HCT116 (cell line): ENCODE measurements around the gene EPHA1. TPM values are rescaled to one million over a fixed set of nuclear protein-coding genes. Genes with fewer than 3 reads are reported as not detected.

ENCODE experiments used
- ATAC-seq: fragments of 200-7000 bp; cut with Tn5 transposase; 2 replicates; pipeline ENCODE4 v1.9.1; 2020; ENCODE audit warnings: mild to moderate bottlenecking, moderate library complexity
- BruUV-seq: library from RNA; stranded (reverse); fragments of 400-500 nt; replicated peaks from 2 replicates; lab custom pipeline; 2021; lab: Mats Ljungman, UMichigan
- CTCF ChIA-PET: fragments of 300-600 bp; sonication (Branson Sonifier 250); formaldehyde crosslinking; loops from one replicate; lab custom pipeline; 2021; ENCODE audit warnings: antibody characterized with exemption; lab: Charles Lee
- POLR2A ChIA-PET: fragments of 300-600, 350-600 bp; sonication (Branson Sonifier 250); formaldehyde crosslinking; loops from one replicate; lab custom pipeline; 2021; ENCODE audit warnings: antibody characterized with exemption; lab: Charles Lee
- RAD21 ChIA-PET, 2 experiments: fragments of 300-600 bp; sonication (Branson Sonifier 250); formaldehyde crosslinking; loops; one replicate each; lab custom pipeline; 2023; ENCODE audit warnings: low total read pairs in 2 of 2; ENCODE audit not compliant: uncharacterized antibody in 2 of 2, unreplicated experiment in 2 of 2, low non-redundant PET in 1 of 2; lab: Charles Lee
- DNase-seq: peaks from one replicate; pipeline ENCODE4 v3.0.0-alpha.2; 2010; ENCODE audit warnings: low read depth, low spot score
- H2AFZ ChIP-seq: fragments of 200-600 bp; shearing (Covaris generic), sonication (generic); 2 replicates; pipeline ENCODE4 v1.6.1; 2017; ENCODE audit warnings: low read depth, mixed run types, mixed read lengths, antibody characterized with exemption, low read length; ENCODE audit not compliant: poor library complexity, severe bottlenecking
- H3K27ac ChIP-seq: 2 replicates; pipeline ENCODE4 v1.5.1; 2012; ENCODE audit warnings: low read depth, low read length
- H3K27me3 ChIP-seq: fragments of 200-600 bp; sonication (generic); 2 replicates; pipeline ENCODE4 v1.6.1; 2016; ENCODE audit warnings: mixed run types, low read length, mixed read lengths; ENCODE audit not compliant: insufficient read depth
- H3K36me3 ChIP-seq, 2 experiments: fragments of 200-500 bp in 1 of 2; fragments of 200-600 bp in 1 of 2; sonication (Bioruptor generic) in 1 of 2; sonication (generic) in 1 of 2; 2 replicates each; pipeline versions ENCODE4 v1.5.1 to v1.6.1; 2014 to 2016; ENCODE audit warnings: low read length in 2 of 2, inconsistent platforms in 1 of 2, mixed read lengths in 1 of 2, mixed run types in 1 of 2; ENCODE audit not compliant: insufficient read depth in 2 of 2, control insufficient read depth in 1 of 2
- H3K4me1 ChIP-seq, 2 experiments: fragments of 200-600 bp in 1 of 2; sonication (generic) in 1 of 2; 2 replicates each; pipeline versions ENCODE4 v1.5.1 to v1.6.1; 2012 to 2017; ENCODE audit warnings: low read length in 2 of 2, inconsistent platforms in 1 of 2, mild to moderate bottlenecking in 1 of 2, mixed read lengths in 1 of 2, mixed run types in 1 of 2, moderate library complexity in 1 of 2; ENCODE audit not compliant: insufficient read depth in 2 of 2, control insufficient read depth in 1 of 2
- H3K4me2 ChIP-seq: fragments of 200-600 bp; sonication (generic); 2 replicates; pipeline ENCODE4 v1.6.1; 2017; ENCODE audit warnings: mixed run types, low read length, mixed read lengths
- H3K4me3 ChIP-seq, 2 experiments: fragments of 200-600 bp in 1 of 2; sonication (generic) in 1 of 2; replicated peaks in 1 of 2; 2 replicates each; pipeline ENCODE4 v1.5.1; 2011 to 2016; ENCODE audit warnings: low read length in 2 of 2, control low read depth in 1 of 2, low read depth in 1 of 2, mild to moderate bottlenecking in 1 of 2, mixed read lengths in 1 of 2, mixed run types in 1 of 2
- H3K79me2 ChIP-seq: fragments of 200-600 bp; sonication (generic); 2 replicates; pipeline ENCODE4 v1.6.1; 2017; ENCODE audit warnings: mild to moderate bottlenecking, mixed run types, low read length, moderate library complexity, mixed read lengths; ENCODE audit not compliant: insufficient read depth
- H3K9ac ChIP-seq: fragments of 200-600 bp; sonication (generic); 2 replicates; pipeline ENCODE4 v1.6.1; 2016; ENCODE audit warnings: low read length, mixed read lengths
- H3K9me2 ChIP-seq: fragments of 200-600 bp; sonication (generic), shearing (Covaris generic); 2 replicates; pipeline ENCODE4 v1.6.1; 2017; ENCODE audit warnings: mixed run types, mild to moderate bottlenecking, moderate library complexity; ENCODE audit not compliant: insufficient read depth
- H3K9me3 ChIP-seq, 2 experiments: fragments of 200-500 bp in 1 of 2; fragments of 200-600 bp in 1 of 2; sonication (Bioruptor generic) in 1 of 2; sonication (generic) in 1 of 2; 2 replicates each; pipeline ENCODE4 v1.6.1; 2014 to 2017; ENCODE audit warnings: low read length in 2 of 2, mixed read lengths in 2 of 2, inconsistent platforms in 1 of 2, low read depth in 1 of 2, mild to moderate bottlenecking in 1 of 2, mixed run types in 1 of 2, moderate library complexity in 1 of 2; ENCODE audit not compliant: control insufficient read depth in 1 of 2, insufficient read depth in 1 of 2
- H4K20me1 ChIP-seq: fragments of 200-600 bp; sonication (generic), shearing (Covaris generic); 2 replicates; pipeline ENCODE4 v1.6.1; 2017; ENCODE audit warnings: mixed run types, mild to moderate bottlenecking, moderate library complexity; ENCODE audit not compliant: insufficient read depth
- CBX3 ChIP-seq: IDR thresholded peaks from 2 replicates; pipeline ENCODE4 v1.6.1; 2012; ENCODE audit warnings: low read depth
- CEBPB ChIP-seq: IDR thresholded peaks from 2 replicates; pipeline ENCODE4 v1.6.1; 2012; ENCODE audit warnings: low read depth
- EGR1 ChIP-seq: IDR thresholded peaks from 2 replicates; pipeline ENCODE4 v1.6.1; 2012; ENCODE audit warnings: low read depth
- POLR2A ChIP-seq: IDR thresholded peaks from 2 replicates; pipeline ENCODE4 v1.7.0; 2011; ENCODE audit warnings: borderline replicate concordance; ENCODE audit not compliant: insufficient read depth, insufficient read length; ENCODE audit errors: extremely low read depth
- POLR2AphosphoS5 ChIP-seq: IDR thresholded peaks from 2 replicates; pipeline ENCODE4 v1.6.1; 2011; ENCODE audit warnings: mild to moderate bottlenecking, low read depth, low read length, moderate library complexity
- SP1 ChIP-seq: IDR thresholded peaks from 2 replicates; pipeline ENCODE4 v1.6.1; 2012; ENCODE audit warnings: low read depth
- ZNF274 ChIP-seq: fragments of 200-500 bp; sonication (Bioruptor generic); IDR thresholded peaks from 2 replicates; pipeline ENCODE4 v1.6.1; 2014; ENCODE audit warnings: mild to moderate bottlenecking, low read depth, low read length, inconsistent platforms
- intact Hi-C: fragments of 100-400 bp; cut with micrococcal nuclease; formaldehyde crosslinking; loops from 2 replicates; pipeline ENCODE4 v1.10.0; 2022
- total RNA-seq: library from RNA; stranded (reverse); gene quantifications from one replicate; pipeline ENCODE4 v1.2.1, GENCODE V29; 2021; ENCODE audit not compliant: unreplicated experiment
- TF ChIP-seq, protein P1 (sequence below): IDR thresholded peaks from 2 replicates; pipeline ENCODE4 v1.6.1; 2012; ENCODE audit warnings: low read depth

EPHA1 gene
- total RNA-seq, 1 experiment from 2014 or later: 29.9 TPM

DNA sequence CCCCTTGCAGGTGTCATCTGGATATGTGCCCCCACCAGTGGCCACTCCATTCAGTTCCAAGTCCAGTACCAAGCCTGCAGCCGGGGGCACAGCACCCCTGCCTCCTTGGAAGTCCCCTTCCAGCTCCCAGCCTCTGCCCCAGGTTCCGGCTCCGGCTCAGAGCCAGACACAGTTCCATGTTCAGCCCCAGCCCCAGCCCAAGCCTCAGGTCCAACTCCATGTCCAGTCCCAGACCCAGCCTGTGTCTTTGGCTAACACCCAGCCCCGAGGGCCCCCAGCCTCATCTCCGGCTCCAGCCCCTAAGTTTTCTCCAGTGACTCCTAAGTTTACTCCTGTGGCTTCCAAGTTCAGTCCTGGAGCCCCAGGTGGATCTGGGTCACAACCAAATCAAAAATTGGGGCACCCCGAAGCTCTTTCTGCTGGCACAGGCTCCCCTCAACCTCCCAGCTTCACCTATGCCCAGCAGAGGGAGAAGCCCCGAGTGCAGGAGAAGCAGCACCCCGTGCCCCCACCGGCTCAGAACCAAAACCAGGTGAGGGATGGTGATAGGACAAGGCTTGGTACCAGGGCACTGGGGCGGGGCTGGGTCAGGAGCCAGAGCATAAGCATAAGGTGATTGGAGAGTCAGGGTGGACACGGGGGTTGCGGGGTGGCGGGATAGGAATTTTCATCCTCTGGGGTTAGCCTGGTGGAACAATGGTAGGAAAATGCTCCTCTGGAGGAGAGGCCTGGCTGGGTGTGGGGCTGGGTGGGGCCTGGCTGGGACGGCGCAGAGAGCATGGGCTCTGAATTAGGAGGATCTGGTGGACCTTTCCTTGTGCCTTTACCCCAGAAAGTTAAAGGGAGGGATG lies 25.6 kb downstream of the EPHA1 start:
- Histone ChIP-seq H3K4me1 (peaks cover 13 to 26% of the 10 kb centered on the region in 2 experiments), H3K79me2 (peaks cover 75% of the 10 kb centered on the region)
- TF ChIP-seq SP1: no peak
- no peak for TF ChIP-seq CBX3
- TF ChIP-seq POLR2AphosphoS5: no peak
- no peak for TF ChIP-seq POLR2A
- TF ChIP-seq CEBPB: no peak
- no peak for TF ChIP-seq EGR1
- TF ChIP-seq ZNF274: no peak
- TF ChIP-seq, protein P1, sequence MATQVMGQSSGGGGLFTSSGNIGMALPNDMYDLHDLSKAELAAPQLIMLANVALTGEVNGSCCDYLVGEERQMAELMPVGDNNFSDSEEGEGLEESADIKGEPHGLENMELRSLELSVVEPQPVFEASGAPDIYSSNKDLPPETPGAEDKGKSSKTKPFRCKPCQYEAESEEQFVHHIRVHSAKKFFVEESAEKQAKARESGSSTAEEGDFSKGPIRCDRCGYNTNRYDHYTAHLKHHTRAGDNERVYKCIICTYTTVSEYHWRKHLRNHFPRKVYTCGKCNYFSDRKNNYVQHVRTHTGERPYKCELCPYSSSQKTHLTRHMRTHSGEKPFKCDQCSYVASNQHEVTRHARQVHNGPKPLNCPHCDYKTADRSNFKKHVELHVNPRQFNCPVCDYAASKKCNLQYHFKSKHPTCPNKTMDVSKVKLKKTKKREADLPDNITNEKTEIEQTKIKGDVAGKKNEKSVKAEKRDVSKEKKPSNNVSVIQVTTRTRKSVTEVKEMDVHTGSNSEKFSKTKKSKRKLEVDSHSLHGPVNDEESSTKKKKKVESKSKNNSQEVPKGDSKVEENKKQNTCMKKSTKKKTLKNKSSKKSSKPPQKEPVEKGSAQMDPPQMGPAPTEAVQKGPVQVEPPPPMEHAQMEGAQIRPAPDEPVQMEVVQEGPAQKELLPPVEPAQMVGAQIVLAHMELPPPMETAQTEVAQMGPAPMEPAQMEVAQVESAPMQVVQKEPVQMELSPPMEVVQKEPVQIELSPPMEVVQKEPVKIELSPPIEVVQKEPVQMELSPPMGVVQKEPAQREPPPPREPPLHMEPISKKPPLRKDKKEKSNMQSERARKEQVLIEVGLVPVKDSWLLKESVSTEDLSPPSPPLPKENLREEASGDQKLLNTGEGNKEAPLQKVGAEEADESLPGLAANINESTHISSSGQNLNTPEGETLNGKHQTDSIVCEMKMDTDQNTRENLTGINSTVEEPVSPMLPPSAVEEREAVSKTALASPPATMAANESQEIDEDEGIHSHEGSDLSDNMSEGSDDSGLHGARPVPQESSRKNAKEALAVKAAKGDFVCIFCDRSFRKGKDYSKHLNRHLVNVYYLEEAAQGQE: no peak
- TF ChIP-seq, all 23 proteins: peak for 0
- DNase-seq (no peak), ATAC-seq (no peak)
- RAD21 ChIA-PET: no interaction called here
- Histone ChIP-seq H3K4me2 (peak overlapping the region; percentile 98), H3K36me3 (peaks cover 5 to 16% of the 10 kb centered on the region in 2 experiments; a peak in 2 of 4 replicates), H3K4me3 (peak overlapping the region; percentile 73 to 93; a peak in 3 of 4 replicates), H2AFZ (no peak overlapping the region), H3K27ac (no peak overlapping the region; the same call in 1 of the 2 replicates), H4K20me1 (no peaks in the 10 kb centered on the region), H3K9me2 (no peaks in the 10 kb centered on the region), H3K27me3 (no peaks in the 10 kb centered on the region), H3K9ac (0 out of 2 replicates have a peak overlapping the region, but pooled peaks have one; percentile 93), H3K9me3 (no peaks in the 10 kb centered on the region)
- intact Hi-C loops: no loop called here
- BruUV-seq: no TSS peak
- POLR2A ChIA-PET: no interaction called here
- CTCF ChIA-PET: no interaction called here
